Measurements from ENCODE around the gene PCSK4. TPM values are rescaled to one million over a fixed set of nuclear protein-coding genes. Genes with fewer than 3 reads are reported as not detected.

PCSK4 gene
- total RNA-seq, 1 donor from 2014 or later = 4.3 TPM

GRCh38 chr19:1475751-1476437 is 14.3 kb downstream of the PCSK4 start:
- Histone ChIP-seq H3K4me3 (no peak overlapping the region), H3K9me3 (no peaks in the 10 kb centered on the region), H3K27ac (no peak overlapping the region), H3K4me1 (peaks cover 17% of the 10 kb centered on the region), H3K36me3 (no peaks in the 10 kb centered on the region), H3K27me3 (peaks cover 30% of the 10 kb centered on the region)
- intact Hi-C loops (cut with DNase I) = no loop called here
- DNase-seq (no peak), ATAC-seq (no peak)
- TF ChIP-seq, protein P1, sequence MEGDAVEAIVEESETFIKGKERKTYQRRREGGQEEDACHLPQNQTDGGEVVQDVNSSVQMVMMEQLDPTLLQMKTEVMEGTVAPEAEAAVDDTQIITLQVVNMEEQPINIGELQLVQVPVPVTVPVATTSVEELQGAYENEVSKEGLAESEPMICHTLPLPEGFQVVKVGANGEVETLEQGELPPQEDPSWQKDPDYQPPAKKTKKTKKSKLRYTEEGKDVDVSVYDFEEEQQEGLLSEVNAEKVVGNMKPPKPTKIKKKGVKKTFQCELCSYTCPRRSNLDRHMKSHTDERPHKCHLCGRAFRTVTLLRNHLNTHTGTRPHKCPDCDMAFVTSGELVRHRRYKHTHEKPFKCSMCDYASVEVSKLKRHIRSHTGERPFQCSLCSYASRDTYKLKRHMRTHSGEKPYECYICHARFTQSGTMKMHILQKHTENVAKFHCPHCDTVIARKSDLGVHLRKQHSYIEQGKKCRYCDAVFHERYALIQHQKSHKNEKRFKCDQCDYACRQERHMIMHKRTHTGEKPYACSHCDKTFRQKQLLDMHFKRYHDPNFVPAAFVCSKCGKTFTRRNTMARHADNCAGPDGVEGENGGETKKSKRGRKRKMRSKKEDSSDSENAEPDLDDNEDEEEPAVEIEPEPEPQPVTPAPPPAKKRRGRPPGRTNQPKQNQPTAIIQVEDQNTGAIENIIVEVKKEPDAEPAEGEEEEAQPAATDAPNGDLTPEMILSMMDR (IDR thresholded peaks at IDR 0.05) = no peak

DNA sequence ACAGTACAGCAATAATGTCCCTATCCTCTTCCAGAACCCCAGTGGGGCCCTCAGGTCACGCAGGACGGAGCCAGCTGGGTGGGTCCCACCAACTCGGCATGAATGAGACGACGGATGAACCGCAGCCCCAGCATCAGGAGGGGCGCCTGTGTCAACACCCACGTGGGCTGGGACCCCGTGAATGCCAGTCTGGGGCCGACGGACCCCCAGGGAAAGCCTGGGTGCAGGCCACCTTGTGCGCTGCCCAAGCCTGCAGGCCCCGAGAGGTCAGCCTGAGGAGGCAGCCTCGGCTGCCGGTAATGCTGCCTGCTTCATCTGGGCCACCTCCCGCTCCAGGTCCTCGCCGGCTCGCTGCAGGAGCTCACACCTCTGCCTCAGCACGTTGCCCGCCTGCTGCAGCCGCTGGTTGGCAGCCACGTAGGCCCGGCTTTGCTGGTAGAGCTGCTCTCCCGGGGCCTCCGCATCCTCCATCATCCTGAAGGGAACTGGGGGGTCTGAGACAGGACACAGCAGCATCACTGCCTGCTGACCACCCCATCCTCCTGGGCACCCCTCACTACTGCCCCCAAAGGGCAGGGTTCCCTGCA is 15.3 kb downstream of the PCSK4 start:
- Histone ChIP-seq H3K36me3 (no peaks in the 10 kb centered on the region), H3K27me3 (peaks cover 40% of the 10 kb centered on the region), H3K27ac (no peak overlapping the region), H3K9me3 (no peaks in the 10 kb centered on the region), H3K4me1 (peaks cover 28% of the 10 kb centered on the region), H3K4me3 (no peak overlapping the region)
- ATAC-seq (no peak), DNase-seq (no peak)
- intact Hi-C loops (cut with DNase I) = no loop called here
- TF ChIP-seq, protein P1 (IDR thresholded peaks at IDR 0.05) = no peak

DNA sequence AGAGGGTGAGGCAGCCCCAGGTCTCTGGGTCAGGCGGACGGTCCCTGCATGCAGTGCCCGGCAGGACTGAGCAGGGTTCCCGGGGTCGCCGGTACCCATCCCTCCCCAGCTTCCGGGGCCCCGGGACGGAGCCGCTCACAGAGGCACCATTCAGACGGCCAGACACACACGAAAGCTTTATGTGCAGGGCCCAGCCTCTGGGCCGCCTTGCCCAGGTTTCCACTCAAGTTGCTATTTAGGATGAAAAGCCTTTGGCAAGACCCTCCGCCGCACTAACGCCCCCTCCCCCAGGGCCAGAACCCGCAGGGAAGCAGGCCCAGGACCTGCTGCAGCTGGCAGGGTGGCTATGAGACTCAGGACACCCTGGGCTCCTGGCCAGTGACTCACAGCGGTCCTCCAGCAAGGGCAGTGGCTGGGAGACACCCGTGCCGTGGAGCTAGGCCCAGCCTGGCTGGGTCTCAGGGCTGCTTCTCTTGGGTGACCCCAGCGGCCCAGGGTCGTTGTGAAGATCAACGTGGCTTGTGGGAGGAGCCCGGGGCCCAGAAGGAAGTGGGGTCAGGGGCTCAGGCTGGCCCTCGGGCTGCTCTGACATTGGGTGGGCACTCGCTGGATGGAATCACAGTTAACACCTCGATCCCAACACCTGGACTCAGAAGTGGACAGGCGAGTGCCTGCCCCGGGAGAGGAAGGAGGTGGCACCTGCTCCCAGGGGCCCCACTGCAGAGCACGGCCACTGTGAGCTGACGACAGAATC is 16.0 kb downstream of the PCSK4 start:
- Histone ChIP-seq H3K9me3 (no peaks in the 10 kb centered on the region), H3K4me1 (peaks cover 27% of the 10 kb centered on the region), H3K27ac (no peak overlapping the region), H3K4me3 (no peak overlapping the region), H3K36me3 (no peaks in the 10 kb centered on the region), H3K27me3 (peaks cover 43% of the 10 kb centered on the region)
- DNase-seq (no peak), ATAC-seq (no peak)
- intact Hi-C loops (cut with DNase I) = no loop called here
- TF ChIP-seq, protein P1 (IDR thresholded peaks at IDR 0.05) = no peak

DNA sequence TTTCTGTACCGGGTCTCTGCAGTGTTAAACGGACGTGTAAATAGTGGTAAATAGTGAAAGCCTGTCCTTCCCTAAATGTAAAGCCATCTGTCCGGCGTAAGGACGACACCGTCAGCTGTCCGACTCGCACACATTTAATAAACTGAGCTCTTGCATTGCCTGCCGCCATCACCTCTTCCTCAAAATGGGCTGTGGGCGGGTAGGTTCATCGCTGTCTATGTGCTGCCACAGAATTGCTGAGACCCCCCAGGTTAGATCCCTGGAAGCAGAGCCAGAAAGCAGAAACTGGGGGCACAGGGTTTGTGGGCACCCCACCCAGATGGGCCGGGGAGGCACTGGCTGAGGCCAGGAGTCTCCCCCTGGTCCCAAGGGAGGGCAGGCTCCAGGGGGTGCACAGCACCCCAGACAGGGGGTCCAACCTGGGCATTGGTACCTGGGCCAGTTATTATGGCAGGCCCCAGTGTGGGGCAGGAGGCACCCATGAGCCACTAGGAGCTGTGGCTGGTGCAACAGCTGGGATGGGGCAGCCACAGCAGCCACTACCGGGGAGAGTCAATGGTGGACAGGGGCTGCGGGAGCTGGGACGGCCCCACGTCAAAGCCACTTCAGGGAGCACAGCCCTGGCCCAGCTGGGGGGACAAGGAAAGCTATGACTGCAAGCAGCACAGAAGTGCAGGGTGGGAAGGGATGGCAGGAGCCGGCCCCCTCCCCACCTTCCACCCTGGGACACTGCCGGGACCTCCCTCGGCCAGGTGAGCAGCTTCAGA is 16.9 kb downstream of the PCSK4 start:
- peaks cover 31% of the 10 kb centered on the region for H3K4me1 ChIP-seq
- DNase-seq = no peak
- H3K4me3 ChIP-seq = no peak overlapping the region
- no peaks in the 10 kb centered on the region for H3K36me3 ChIP-seq
- no peak for ATAC-seq
- H3K9me3 ChIP-seq = no peaks in the 10 kb centered on the region
- no peak overlapping the region for H3K27ac ChIP-seq
- TF ChIP-seq, protein P1 (IDR thresholded peaks at IDR 0.05) = no peak
- intact Hi-C loops (cut with DNase I) = no loop called here
- H3K27me3 ChIP-seq = peaks cover 51% of the 10 kb centered on the region

DNA sequence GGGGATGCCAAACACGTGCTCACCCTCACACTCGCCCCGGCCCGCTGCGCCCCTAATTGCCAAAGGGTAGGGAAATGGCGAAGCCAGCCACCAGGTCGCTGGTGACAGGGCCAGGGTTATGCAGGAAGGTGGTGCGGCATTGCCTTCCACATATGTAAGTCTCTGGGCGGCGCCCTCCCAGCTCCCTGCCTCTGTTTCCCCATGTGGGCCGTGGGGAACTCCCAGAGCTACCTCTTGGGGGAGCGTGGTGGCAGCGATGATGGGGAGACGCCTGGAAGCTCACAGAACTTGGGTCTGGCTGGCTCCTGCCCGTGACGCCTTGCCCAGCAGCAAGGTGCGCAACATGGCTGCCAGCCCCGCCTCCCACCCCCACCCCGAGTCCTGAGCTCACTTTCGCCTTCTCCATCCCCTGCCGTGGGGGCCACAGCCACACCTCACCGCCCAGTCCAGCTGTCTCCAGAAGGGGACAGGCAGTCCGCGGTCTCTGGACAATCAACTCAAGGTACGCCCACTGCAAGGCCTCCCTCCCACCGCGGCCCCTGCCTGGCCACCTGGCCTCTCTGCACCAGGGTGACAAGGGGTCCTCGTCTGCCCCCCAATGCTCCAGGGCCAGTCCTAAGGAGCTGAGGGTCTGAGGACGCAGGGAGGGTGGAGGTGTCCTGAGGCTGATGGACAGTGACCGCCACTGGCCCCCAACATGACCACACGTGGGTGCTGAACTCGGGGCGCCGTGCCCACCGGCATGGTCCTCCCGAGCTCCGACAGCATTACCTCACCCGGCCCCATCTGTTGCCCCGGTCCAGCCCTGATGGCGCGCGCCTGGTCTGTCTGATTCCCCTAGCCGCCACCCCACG is 17.7 kb downstream of the PCSK4 start:
- intact Hi-C loops (cut with DNase I) = no loop called here
- H3K4me1 ChIP-seq = peaks cover 33% of the 10 kb centered on the region

More for the DNA sequence above, 17.7 kb downstream of the PCSK4 start:
- no peaks in the 10 kb centered on the region for H3K9me3 ChIP-seq
- no peak overlapping the region for H3K27ac ChIP-seq
- TF ChIP-seq, protein P1 (IDR thresholded peaks at IDR 0.05) = no peak
- no peak overlapping the region for H3K4me3 ChIP-seq
- DNase-seq (no peak), ATAC-seq (no peak)
- peaks cover 59% of the 10 kb centered on the region for H3K27me3 ChIP-seq
- H3K36me3 ChIP-seq = no peaks in the 10 kb centered on the region

Data from upper lobe of right lung (tissue), 1 donor.